ENCODE data around the gene SORBS1.
A peak's percentile ranks its signal among the peaks of the same experiment; 100 is the strongest.

Gene SORBS1

GRCh38 chr10:95601116-95601719, 40.0 kb upstream of the SORBS1 start:
- ChIA-PET CTCF (interaction anchor here (1.3 to 11.0 kb wide), 14 partner anchors 9 to 355 kb away, joined by 3 to 170 read pairs (median 9); no protein-coding TSS in a partner anchor), POLR2A (no interaction called here)
- DNase-seq (ENCODE audit: extremely low spot score), result peak; percentile 67
- peak; percentile 87 for TF ChIP-seq CTCF (IDR thresholded peaks at IDR 0.05; ENCODE audit: control extremely low read depth, extremely low read depth, low read depth, missing control alignments)

GRCh38 chr10:95600158-95600557, 39.0 kb upstream of the SORBS1 start:
- CTCF ChIA-PET, result interaction anchor here (0.6 to 11.0 kb wide), 14 partner anchors 11 to 354 kb away, joined by 3 to 170 read pairs (median 8); no protein-coding TSS in a partner anchor
- no peak for TF ChIP-seq CTCF (IDR thresholded peaks at IDR 0.05; ENCODE audit: control extremely low read depth, extremely low read depth, low read depth, missing control alignments)
- DNase-seq (ENCODE audit: extremely low spot score), result no peak
- POLR2A ChIA-PET, result no interaction called here

GRCh38 chr10:95597788-95598187, 36.6 kb upstream of the SORBS1 start:
- no peak for DNase-seq (ENCODE audit: extremely low spot score)
- POLR2A ChIA-PET, result no interaction called here
- TF ChIP-seq CTCF (IDR thresholded peaks at IDR 0.05; ENCODE audit: control extremely low read depth, extremely low read depth, low read depth, missing control alignments), result no peak
- CTCF ChIA-PET, result interaction anchor here (0.9 to 11.0 kb wide), 5 partner anchors 8 to 223 kb away, joined by 3 to 170 read pairs (median 4); no protein-coding TSS in a partner anchor

- CTCF ChIA-PET, result interaction anchor here (1.1 to 6.5 kb wide), 6 partner anchors 9 to 783 kb away, joined by 3 to 51 read pairs (median 5); no protein-coding TSS in a partner anchor
Measured at GRCh38 chr10:95588025-95588424, 26.9 kb upstream of the SORBS1 start.

DNA sequence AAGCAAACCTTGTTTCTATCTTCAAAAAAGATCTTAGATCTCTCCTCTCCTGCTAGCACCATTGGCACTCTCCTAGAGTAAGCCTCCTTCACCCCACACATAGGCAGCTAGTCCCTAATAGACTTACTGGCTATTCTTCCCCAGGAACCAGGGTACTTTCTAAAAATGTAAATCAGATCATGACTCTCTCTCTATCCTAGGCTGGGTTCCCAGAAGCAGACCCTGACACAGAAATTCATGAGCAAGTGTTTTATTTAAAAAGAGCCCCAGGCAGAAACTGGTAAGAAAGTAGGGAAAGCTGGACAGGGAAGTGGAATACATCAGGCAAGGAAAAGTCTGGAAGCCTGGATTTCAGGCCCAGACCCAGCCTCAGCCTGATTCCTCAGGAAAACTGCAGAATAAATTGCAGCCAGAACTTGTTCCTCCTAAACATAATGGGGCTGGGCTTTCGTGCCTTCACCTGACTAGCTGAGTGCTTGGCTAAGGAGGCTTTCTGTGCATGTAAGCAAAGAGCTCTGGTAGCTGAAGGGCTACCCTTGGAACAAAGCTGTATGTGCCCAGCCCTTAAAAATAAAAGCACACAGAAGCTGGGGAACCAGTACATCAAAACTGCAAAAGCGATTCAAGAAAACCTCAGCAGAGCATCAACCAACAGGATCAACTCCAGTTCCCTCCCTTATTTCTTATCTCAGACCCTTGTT, 18.8 kb upstream of the SORBS1 start:
- DNase-seq (ENCODE audit: extremely low spot score), result no peak
- ChIA-PET CTCF (interaction anchor here (1.2 to 3.6 kb wide), 7 partner anchors 9 to 333 kb away, joined by 4 to 14 read pairs (median 4); no protein-coding TSS in a partner anchor), POLR2A (no interaction called here)
- TF ChIP-seq CTCF (IDR thresholded peaks at IDR 0.05; ENCODE audit: control extremely low read depth, extremely low read depth, low read depth, missing control alignments), result no peak

More at GRCh38 chr10:95588025-95588424, 26.9 kb upstream of the SORBS1 start:
- POLR2A ChIA-PET, result no interaction called here
- no peak for DNase-seq (ENCODE audit: extremely low spot score)
- TF ChIP-seq CTCF (IDR thresholded peaks at IDR 0.05; ENCODE audit: control extremely low read depth, extremely low read depth, low read depth, missing control alignments), result no peak

- no peak for TF ChIP-seq CTCF (IDR thresholded peaks at IDR 0.05; ENCODE audit: control extremely low read depth, extremely low read depth, low read depth, missing control alignments)
- no peak for DNase-seq (ENCODE audit: extremely low spot score)
- ChIA-PET POLR2A (no interaction called here), CTCF (interaction anchor here (1.4 to 3.6 kb wide), 3 partner anchors 10 to 149 kb away, joined by 4 to 14 read pairs (median 4); no protein-coding TSS in a partner anchor)
Measured at GRCh38 chr10:95579292-95579691, 18.1 kb upstream of the SORBS1 start.
